Transverse colon (tissue), 4 donors: Measurements from ENCODE around the gene TPO. TPM values are rescaled to one million over a fixed set of nuclear protein-coding genes. Genes with fewer than 3 reads are reported as not detected.

ENCODE experiments used
- DNase-seq: peaks from one replicate; pipeline ENCODE4 v3.0.0-alpha.2; 2019
- H3K27ac ChIP-seq, 4 donors: fragments of 200-600 bp; sonication (generic); 2 replicates each; pipeline ENCODE4 v1.5.1; 2016 to 2018; ENCODE audit warnings: inconsistent platforms in 4 of 4
- H3K27me3 ChIP-seq: fragments of 200-600 bp; sonication (generic); 2 replicates; pipeline ENCODE4 v1.5.1; 2017; ENCODE audit warnings: inconsistent platforms
- H3K36me3 ChIP-seq, 4 donors: fragments of 200-600 bp; sonication (generic); 2 replicates each; pipeline ENCODE4 v1.5.1; 2017 to 2019; ENCODE audit warnings: inconsistent platforms in 4 of 4
- H3K4me1 ChIP-seq, 4 donors: fragments of 200-600 bp; sonication (generic); 2 replicates each; pipeline ENCODE4 v1.5.1; 2017 to 2020; ENCODE audit warnings: inconsistent platforms in 4 of 4
- H3K4me3 ChIP-seq, 4 donors: fragments of 200-600 bp; sonication (generic); 1 replicate in 1 of 4; 2 replicates in 3 of 4; pipeline versions ENCODE4 v1.5.1 to v1.6.1; 2017 to 2019; ENCODE audit warnings: inconsistent platforms in 4 of 4
- H3K9me3 ChIP-seq, 2 donors: fragments of 200-600 bp; sonication (generic); 2 replicates each; pipeline ENCODE4 v1.5.1; 2017 to 2019; ENCODE audit warnings: inconsistent platforms in 2 of 2
- EP300 ChIP-seq: sonication (generic); formaldehyde crosslinking; IDR thresholded peaks from one replicate; pipeline ENCODE4 v1.6.1; 2017; ENCODE audit warnings: antibody characterized with exemption, low read depth
- POLR2A ChIP-seq: fragments of 450-650 bp; IDR thresholded peaks from one replicate; pipeline ENCODE4 v1.6.1; 2016; ENCODE audit warnings: antibody characterized with exemption, mild to moderate bottlenecking, moderate library complexity
- POLR2AphosphoS5 ChIP-seq, 3 donors: sonication (generic); formaldehyde crosslinking; IDR thresholded peaks; one replicate each; pipeline ENCODE4 v1.6.1; 2016; ENCODE audit warnings: antibody characterized with exemption in 3 of 3
- WGBS, 2 donors: methylation state at CpG; one replicate each; pipeline ENCODE4 v1.1.5; 2018; ENCODE audit warnings: low coverage in 1 of 2; 5-methylcytosine and 5-hydroxymethylcytosine counted together
- in situ Hi-C, 4 donors: fragments of 200-750 bp; cut with MboI; loops; one replicate each; pipeline versions ENCODE4 v1.15.0 to v1.15.1; 2017; ENCODE audit warnings: low sequenced_read_pairs in 3 of 4, low pct_ligation_motif_present in 1 of 4, low pct_unique_long_range_greater_than_20kb in 1 of 4
- intact Hi-C: fragments of 100-400 bp; cut with DNase I; formaldehyde crosslinking; loops from one replicate; pipeline ENCODE4 v1.15.1; 2023; ENCODE audit warnings: low total_unique reads
- total RNA-seq, 4 donors: library from RNA; depleted of rRNA; stranded (reverse); fragments of >200 nt; gene quantifications; one replicate each; pipeline ENCODE4 v1.1.0, GENCODE V29; 2016
- TF ChIP-seq, protein P1 (sequence below), 5 experiments: fragments of 200-600 bp in 3 of 5; fragments of 450-650 bp in 2 of 5; sonication (generic) in 3 of 5; IDR thresholded peaks; 1 replicate in 2 of 5; 2 replicates in 3 of 5; pipeline ENCODE4 v1.5.1; 2016 to 2017; ENCODE audit warnings: antibody characterized with exemption in 5 of 5, inconsistent platforms in 3 of 5, mild to moderate bottlenecking in 2 of 5, moderate library complexity in 1 of 5

Gene TPO
- total RNA-seq, 4 donors from 2014 or later = 1.4 to 5.8 (median 3.8) TPM

GRCh38 chr2:1477196-1478040, 64.2 kb downstream of the TPO start:
- no peak overlapping the region for H3K4me3 ChIP-seq
- no peaks in the 10 kb centered on the region for H3K9me3 ChIP-seq
- intact Hi-C loops = no loop called here
- no peak overlapping the region for H3K27ac ChIP-seq
- H3K36me3 ChIP-seq = no peaks in the 10 kb centered on the region
- H3K27me3 ChIP-seq = no peaks in the 10 kb centered on the region
- TF ChIP-seq EP300 = no peak
- DNase-seq = no peak
- H3K4me1 ChIP-seq = no peaks in the 10 kb centered on the region
- in situ Hi-C loops = no loop called here
- WGBS, 2 donors = 92% methylated on average over 73 of the region's 76 CpGs; no CpG with 5 or more reads in 1 of the 2 donors

GRCh38 chr2:1478311-1479305, 65.3 kb downstream of the TPO start:
- TF ChIP-seq POLR2A (no peak), POLR2AphosphoS5 (IDR thresholded peaks at IDR 0.05) (no peak), EP300 (no peak)
- TF ChIP-seq, protein P1, sequence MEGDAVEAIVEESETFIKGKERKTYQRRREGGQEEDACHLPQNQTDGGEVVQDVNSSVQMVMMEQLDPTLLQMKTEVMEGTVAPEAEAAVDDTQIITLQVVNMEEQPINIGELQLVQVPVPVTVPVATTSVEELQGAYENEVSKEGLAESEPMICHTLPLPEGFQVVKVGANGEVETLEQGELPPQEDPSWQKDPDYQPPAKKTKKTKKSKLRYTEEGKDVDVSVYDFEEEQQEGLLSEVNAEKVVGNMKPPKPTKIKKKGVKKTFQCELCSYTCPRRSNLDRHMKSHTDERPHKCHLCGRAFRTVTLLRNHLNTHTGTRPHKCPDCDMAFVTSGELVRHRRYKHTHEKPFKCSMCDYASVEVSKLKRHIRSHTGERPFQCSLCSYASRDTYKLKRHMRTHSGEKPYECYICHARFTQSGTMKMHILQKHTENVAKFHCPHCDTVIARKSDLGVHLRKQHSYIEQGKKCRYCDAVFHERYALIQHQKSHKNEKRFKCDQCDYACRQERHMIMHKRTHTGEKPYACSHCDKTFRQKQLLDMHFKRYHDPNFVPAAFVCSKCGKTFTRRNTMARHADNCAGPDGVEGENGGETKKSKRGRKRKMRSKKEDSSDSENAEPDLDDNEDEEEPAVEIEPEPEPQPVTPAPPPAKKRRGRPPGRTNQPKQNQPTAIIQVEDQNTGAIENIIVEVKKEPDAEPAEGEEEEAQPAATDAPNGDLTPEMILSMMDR (IDR thresholded peaks at IDR 0.05) = no peak
- no peak for DNase-seq
- 60 to 84% methylated on average over 6 to 48 of the region's 48 CpGs for WGBS, 2 donors
- intact Hi-C loops (no loop called here), in situ Hi-C loops (no loop called here)
- Histone ChIP-seq H3K4me3 (no peak overlapping the region), H3K36me3 (no peaks in the 10 kb centered on the region), H3K9me3 (no peaks in the 10 kb centered on the region), H3K4me1 (no peaks in the 10 kb centered on the region), H3K27ac (no peak overlapping the region), H3K27me3 (no peaks in the 10 kb centered on the region)

DNA sequence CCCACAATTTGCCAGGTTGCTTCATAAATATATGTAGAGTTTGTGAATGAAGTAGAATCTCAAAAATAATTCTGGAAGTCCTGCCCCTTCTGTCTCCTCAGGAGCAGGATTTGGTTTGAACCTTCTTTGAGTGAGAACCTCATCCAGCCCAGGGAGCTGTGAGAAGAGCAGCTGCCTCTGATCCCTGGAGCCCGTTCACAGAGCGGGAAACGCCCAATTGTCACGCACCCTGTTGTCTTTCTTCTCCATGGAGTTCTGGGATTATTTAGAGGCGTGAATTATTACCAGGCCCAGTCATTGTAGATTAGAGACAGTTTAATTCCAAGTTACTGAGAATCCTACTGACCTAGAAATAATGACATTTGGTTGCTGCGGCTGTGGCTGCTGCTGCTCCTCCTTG, 66.1 kb downstream of the TPO start:
- 64 to 77% methylated on average over 2 to 6 of the region's 6 CpGs for WGBS, 2 donors
- intact Hi-C loops = no loop called here

DNA sequence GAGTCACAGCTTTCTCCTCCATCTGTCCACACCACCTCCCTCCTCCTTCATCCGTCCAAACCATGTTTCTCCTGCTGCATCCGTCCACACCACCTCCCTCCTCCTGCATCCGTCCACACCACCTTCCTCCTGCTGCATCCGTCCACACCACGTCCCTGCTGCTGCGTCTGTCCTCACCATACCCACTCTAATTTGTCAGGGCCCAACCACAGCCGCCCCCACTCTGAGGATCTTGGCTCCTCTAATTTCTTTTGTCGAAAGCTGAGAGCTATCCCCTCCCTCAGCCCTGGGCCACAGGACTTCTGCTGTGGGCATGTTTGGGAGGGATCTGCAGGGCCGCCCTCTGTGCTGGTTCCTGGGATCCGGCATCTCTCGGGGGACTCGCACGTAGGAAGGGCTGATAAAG, 67.4 kb downstream of the TPO start:
- Histone ChIP-seq H3K36me3 (no peaks in the 10 kb centered on the region), H3K4me1 (no peaks in the 10 kb centered on the region), H3K27ac (no peak overlapping the region), H3K27me3 (no peaks in the 10 kb centered on the region), H3K9me3 (no peaks in the 10 kb centered on the region), H3K4me3 (no peak overlapping the region)
- WGBS, 2 donors = 71 to 83% methylated on average over 7 to 13 of the region's 13 CpGs
- in situ Hi-C loops (no loop called here), intact Hi-C loops (no loop called here)
- no peak for DNase-seq
- TF ChIP-seq EP300 (no peak), POLR2A (no peak), POLR2AphosphoS5 (IDR thresholded peaks at IDR 0.05) (no peak)
- TF ChIP-seq, protein P1 (IDR thresholded peaks at IDR 0.05) = no peak

More for the DNA sequence above, 66.1 kb downstream of the TPO start:
- in situ Hi-C loops = no loop called here
- TF ChIP-seq EP300 (no peak), POLR2A (no peak), POLR2AphosphoS5 (IDR thresholded peaks at IDR 0.05) (no peak)
- TF ChIP-seq, protein P1 (IDR thresholded peaks at IDR 0.05) = no peak
- Histone ChIP-seq H3K9me3 (no peaks in the 10 kb centered on the region), H3K36me3 (no peaks in the 10 kb centered on the region), H3K27me3 (no peaks in the 10 kb centered on the region), H3K4me1 (no peaks in the 10 kb centered on the region), H3K4me3 (no peak overlapping the region), H3K27ac (no peak overlapping the region)
- DNase-seq = no peak
